ELR (cell line): ENCODE data around the gene CDK11B.

Experiments used
- DNase-seq: peaks from one replicate; pipeline ENCODE4 v3.0.0-alpha.2; 2015; ENCODE audit warnings: low read depth

Gene CDK11B

DNA sequence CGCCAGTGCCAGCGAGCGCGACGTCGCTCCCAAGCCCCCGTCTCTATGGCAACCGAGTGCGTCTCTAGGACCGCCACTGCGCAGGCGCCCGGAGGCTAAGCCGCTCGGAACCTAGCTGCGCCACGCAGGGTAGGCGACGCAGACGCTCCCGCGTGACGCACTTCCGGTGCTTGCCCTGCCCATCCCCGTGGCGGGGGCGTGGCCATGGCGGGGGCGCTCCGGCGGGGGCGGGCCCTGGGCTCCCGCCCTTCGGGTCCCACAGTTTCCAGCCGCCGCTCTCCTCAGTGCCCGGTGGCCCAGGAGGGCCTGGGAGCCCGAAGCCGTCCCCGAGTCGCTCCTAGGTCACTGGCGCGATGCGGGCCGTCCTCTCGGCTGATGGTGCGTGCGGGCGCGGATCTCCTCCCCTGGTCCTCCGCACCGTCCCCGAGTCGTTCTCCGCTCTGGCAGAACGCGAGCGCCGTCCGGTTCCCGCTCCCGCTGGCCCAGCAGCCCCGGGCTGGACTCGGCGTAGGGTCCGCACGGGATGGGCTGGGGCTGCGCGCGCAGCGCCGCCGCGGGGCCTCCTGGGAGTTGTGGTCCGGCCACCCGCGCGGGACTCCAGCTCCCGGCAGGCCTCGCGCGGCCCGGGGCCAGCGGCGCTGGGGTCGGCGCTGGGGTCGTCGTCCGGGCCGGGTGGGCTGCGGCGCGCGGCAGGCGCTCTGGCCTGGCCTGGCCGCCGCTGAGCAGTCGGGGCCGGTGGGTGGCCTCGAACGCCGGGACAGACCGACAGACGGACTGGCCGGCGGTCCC, 43.4 kb downstream of the CDK11B start, which contains the start of gene MIB2:
MIB2 (plus strand) TSS at position 245 of the 789 bp plus-strand sequence. CDS start 7,953 bp downstream, outside the sequence.
- peak; percentile 96 for DNase-seq

DNA sequence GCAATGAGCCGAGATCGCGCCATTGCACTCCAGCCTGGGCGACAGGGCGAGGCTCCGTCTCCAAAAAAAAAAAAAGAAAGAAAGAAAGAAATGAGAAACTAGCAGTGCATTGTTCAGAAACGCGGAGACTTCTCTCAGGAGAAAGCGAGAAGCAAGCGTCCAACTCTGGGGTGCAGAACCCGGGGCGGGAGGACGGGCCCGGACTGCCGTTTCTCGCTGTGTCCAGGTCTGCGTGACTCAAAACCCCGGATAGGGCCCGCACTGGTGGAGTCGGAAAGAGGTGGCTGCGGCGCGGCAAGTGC, 43.9 kb downstream of the CDK11B start:
- DNase-seq: no peak

- peak; percentile 25 for DNase-seq
These were observed 44.4 kb downstream of the CDK11B start for GRCh38 chr1:1614204-1614953.

DNA sequence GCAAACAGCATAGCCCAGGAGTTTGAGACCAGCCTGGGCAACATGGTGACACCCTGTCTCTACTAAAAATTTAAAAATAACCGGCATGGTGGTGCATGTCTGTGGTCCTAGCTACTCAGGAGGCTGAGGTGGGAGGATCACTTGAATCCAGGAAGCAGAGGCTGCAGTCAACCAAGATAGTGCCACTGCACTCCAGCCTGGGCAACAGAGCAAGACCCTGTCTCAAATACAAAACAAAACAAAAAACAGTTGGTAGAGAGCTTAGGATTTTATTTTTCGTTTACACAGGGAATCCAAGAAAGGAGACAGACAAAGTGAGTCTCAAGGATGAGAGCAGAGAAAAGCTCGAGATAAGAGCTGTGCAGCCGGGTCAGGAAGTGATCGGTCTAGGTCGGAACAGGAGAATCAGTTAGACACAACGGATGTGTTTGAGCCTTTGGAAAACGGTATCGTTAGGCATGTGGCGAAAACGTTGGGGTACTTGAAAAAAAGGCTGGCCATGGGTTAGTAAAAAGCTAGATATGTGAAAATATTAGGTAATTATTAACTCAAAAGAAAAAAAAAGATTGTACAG, 45.2 kb downstream of the CDK11B start:
- no peak for DNase-seq

- no peak for DNase-seq
These were observed 46.8 kb downstream of the CDK11B start for GRCh38 chr1:1612104-1612400.

DNA sequence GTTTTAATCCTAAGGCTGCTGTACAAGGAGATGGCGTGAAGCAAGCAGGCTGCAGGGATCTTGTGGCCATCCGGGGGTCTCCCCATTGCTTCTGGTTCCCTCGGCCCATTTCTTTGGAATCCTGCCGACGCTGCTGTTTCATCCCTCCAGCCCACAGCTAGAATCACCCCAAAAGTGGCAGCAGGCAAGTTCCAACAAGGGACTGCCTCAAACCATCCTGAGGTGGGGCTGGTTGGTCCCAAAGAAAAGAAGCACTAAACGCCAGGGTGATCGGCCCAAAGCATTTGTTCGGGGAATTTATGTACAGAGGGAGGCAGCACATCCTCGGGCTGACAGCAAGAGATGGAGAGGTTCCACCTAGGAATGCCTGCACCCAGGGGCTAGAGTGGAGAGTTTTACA, 48.0 kb downstream of the CDK11B start:
- DNase-seq: no peak

GRCh38 chr1:1609822-1610485, 48.9 kb downstream of the CDK11B start:
- no peak for DNase-seq

GRCh38 chr1:1606232-1606631, 52.6 kb downstream of the CDK11B start:
- no peak for DNase-seq

DNA sequence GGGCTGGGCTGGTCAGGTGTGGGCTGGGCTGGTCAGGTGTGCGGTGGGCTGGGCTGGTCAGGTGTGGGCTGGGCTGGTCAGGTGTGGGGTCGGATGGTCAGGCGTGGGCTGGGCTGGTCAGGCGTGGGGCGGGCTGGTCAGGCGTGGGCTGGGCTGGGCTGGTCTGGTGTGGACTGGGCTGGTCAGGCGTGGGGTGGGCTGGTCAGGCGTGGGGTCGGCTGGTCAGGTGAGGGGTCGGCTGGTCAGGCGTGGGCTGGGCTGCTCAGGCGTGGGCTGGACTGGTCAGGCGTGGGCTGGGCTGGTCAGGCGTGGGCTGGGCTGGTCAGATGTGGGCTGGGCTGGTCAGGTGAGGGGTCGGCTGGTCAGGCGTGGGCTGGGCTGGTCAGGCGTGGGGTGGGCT, 53.1 kb downstream of the CDK11B start:
- DNase-seq: no peak

GRCh38 chr1:1605034-1605591, 53.7 kb downstream of the CDK11B start:
- DNase-seq: no peak

GRCh38 chr1:1604374-1605033, 54.3 kb downstream of the CDK11B start:
- no peak for DNase-seq

DNA sequence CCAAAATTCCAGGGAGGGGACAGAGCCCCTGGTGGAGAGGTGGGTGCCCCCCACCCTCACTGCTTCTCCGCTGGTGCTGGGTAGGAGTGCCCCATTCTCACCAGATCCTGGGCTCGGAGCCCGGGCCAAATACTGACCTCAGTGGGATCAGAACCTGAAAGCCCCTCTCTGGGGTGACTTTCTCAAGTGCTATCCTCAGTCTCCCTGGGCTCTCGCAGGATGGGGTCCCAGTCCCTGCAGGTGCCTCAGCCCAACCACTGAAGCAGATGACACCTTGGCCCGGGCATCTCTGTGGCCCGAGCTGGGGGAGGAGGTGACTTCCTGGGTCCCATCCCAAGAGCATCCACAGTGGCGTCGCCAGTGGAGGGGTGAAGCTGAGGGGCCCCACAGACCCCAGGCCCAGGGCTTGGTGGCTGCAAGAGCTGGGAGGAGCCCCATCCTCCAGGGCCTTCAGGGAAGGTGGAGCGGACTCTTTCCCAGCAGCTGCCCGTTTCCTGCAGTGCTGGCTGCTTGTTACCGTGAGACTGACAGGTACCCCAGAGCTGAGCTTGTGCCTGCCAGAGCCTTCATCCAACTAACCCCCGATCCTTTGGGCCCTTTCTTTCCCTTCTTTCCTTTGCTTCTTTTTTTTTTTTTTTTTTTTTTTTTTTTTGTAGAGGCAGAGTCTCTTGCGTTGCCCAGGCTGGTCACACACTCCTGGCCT, 55.0 kb downstream of the CDK11B start:
- no peak for DNase-seq

GRCh38 chr1:1602968-1603506, 55.8 kb downstream of the CDK11B start:
- no peak for DNase-seq

- DNase-seq: no peak
These were observed 56.4 kb downstream of the CDK11B start for GRCh38 chr1:1602304-1602967.

DNA sequence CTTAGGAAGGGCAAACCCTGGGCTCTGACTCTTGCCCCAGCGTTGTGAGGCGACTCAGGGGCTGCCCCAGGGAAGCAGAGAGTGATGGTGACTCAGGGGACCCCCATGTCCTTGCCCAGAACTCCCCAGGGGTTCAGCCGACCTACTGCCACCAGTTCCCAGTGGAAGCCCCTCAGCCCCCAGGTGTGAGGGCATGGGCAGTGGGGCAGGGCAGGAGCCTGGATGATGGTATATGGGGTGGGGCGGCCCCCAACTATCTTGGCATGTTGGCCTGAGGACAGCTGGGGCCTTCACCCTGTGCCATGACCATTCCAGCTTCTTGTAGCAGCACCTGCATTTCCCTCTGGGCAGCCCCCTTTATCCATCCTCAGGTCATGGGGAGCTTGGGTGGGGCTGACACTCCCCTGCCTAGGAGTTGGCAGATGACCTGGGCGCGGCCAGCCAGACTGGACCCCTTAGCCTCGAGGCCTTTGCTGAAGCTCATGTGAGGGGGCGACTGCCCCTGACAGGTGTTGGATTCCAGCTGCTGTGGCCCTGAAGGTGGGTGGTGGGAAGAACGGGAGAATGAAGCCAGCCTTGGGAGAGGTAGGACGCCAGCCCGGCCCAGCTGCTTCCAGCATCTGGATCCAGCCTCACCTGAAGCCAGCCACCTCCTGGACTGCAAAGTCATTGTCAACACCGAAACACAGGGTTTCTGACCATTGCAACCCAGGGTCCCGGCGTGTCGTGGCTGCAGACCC, 57.1 kb downstream of the CDK11B start:
- no peak for DNase-seq

- no peak for DNase-seq
These were observed 57.8 kb downstream of the CDK11B start for GRCh38 chr1:1600861-1601563.

DNA sequence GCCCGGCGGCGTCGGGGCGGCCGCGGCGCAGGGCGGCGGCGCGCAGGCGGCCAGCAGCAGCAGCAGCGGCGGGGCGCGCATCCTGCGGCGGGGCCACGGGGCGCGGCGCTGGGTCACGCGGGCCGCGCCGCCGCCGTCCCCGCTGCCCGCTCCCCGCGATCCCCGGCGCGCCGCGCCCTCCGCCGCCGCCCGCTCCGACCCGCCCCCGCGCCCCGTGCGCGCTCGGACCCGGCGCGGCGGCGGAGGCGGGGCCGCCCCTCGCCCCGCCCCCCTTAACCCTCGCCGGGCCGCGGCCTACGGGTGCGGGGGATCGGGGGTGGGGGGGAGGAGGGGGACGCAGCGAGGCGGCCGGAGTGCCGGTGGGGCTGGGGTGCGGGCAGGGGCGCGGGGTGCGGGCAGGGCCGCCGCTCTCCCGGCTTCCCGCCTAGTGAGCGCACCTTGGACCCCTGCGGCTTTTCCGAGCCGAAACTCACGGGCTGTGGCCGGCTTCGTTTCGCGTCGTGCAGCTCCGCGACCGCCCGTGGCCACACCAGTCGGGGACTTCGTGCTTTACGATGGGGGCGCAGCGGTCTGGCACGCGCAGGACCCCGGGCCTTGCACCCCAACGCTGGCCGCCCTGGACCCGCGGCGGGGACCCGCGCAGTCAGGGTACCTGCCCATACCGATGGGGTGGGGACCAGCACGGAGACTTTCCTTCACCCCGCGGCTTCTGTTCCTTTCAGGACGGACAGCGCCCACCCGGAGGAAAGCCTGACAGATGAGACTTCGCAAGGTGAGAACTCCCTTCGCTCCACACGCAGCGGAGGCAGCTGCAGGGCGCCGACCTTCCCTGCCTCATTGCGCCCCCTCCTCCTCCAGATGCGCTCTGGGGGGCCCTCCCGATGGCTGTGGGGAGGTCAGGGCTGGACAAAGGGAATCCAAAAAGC, 58.6 kb downstream of the CDK11B start, which contains the start of gene FNDC10:
FNDC10 (minus strand) TSS at position 201 of the 926 bp plus-strand sequence; CDS start at position 81, 120 bp downstream.
- no peak for DNase-seq
